Embryonic facial prominence (tissue), 1 donor: Measurements from ENCODE around the gene VPS54.
A peak's percentile ranks its signal among the peaks of the same experiment; 100 is the strongest.
"Not testable (repeated sequence)": the region's sequence is repeated elsewhere in the genome, so short reads cannot be mapped to it uniquely, and the experiment has no call there.

Source experiments
- DNase-seq: peaks from one replicate; pipeline ENCODE4 v3.0.0-alpha.2; 2016; ENCODE audit errors: extremely low spot score

VPS54 gene

DNA sequence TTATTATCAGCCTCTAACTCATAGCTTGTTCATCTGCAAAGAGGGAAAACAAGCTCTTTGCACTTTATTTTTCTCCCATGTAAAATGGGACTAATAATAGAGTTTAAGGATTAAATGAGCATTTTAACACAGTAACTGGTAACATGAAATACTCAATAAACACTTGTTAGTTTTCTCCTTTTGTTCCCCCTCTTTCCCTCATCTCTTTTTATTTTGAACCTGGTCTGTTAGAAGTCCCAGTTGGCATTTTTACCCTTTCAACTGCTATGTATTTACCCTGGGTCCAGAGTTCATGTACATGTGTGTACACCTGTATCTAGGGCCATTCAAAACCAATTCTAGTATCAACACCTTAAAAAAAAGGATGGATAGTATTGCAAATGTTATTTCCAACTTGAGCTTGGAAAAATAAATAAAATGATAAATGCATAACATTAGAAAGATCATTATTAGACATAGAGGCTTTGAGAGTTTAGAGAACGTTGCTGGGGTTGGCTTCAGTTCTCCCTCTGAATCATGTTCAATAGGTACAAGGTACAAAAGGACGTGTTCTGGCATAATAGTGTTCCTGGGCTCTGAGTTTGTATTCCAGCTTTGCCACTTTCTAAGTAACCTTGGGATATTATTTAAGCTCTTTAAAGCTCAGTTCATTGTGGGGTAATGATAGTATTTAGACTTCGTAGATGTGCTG lies 5.2 kb upstream of the VPS54 start:
- DNase-seq: no peak

DNA sequence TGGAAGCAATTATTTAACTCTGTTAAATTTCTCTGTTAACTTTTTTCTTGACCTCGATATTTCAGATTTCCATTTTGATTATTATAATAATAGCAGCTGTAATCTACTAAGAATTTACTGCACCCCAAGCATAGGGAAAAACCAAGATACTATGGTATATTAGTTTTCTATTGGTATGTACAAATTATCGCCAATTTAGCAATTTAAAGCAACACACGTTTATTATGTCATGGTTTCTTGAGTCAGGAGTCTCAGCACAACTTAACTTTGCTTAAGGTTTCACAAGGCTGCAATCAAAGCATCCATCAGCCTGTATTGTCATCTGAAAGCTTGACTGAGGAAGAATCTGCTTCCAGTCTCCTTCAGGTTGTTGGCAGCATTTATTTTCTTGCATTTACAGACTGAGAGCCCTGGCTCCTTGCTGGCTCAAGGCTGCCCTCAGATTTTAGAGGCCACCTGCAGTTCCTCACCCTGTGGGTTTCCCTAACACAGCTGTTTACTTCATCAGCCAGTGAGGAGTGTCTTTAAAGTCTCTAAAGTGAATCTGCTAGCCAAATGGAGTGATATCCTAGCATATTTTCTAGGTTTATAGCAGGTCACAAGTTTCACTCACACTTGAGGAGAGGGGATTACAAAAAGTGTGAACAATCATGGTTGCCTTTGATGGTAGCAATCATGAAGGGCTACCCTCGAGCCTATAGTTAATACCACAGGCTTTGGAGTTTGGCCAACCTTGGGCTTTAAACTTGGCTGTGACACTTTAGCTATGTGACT lies 4.4 kb upstream of the VPS54 start:
- no peak for DNase-seq

DNA sequence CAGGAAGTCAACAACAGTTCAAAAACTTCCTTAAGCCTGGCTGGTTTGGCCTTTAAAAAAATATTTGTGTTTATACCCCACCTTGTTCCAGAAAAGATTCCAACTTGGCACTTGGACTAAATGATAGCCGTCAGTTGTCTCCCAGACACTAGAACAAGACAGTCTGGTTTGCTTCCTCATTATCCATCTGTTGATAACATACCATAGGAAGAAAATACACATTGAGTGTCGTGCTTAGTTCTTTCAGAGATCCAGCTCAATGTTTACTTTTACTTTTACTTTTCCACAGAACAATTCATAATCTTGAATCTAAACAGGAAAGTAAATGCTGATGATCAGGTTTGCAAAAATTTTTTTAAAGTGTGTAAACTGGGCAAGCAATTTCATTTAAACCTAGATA lies 2.4 kb upstream of the VPS54 start:
- no peak for DNase-seq

DNA sequence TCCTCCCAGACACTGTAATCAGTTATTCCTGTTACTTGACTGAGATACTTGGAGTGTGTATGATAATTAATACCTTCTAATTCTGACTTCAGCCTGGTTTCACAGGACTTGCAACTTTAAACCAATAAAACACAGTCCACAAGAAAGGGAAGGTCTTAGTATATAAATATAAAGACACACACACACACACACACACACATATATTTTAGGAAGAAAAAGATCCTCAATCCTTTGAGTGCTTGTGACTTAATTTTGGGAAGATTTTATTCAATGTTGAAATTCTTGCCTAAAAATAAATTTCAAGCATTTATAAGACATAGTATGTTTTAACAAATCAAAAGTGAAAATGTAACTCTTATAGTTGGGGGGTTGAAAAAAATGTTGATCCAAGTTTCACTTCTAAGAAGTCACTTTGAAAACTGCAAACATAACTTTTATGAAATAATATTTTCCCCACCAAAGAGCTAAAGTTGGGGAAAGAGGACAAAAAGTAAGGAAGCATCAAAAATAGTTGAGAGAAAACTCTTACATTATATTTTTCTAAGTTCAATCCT lies 824 bp upstream of the VPS54 start:
- peak; percentile 44 for DNase-seq

DNA sequence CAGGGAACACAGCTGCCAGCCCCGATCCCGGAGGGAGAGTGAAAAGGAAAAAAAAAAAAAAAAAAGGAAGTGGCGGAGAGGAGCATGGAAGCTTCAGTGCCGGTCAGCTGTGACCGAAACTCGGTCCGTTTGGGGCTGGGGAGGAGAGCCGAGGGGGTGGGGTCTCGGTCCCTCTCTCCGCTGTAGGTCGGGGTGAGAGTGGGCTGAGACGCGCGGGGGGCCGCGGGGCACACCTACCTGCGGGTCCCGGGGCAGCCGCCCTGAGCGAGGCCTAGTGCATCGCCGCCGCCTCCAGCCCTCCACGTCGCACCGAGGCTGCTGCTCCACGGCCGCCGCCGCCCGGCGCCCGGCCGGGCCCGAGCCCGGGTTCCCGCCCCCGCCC lies 536 bp downstream of the VPS54 start:
- no peak for DNase-seq

DNA sequence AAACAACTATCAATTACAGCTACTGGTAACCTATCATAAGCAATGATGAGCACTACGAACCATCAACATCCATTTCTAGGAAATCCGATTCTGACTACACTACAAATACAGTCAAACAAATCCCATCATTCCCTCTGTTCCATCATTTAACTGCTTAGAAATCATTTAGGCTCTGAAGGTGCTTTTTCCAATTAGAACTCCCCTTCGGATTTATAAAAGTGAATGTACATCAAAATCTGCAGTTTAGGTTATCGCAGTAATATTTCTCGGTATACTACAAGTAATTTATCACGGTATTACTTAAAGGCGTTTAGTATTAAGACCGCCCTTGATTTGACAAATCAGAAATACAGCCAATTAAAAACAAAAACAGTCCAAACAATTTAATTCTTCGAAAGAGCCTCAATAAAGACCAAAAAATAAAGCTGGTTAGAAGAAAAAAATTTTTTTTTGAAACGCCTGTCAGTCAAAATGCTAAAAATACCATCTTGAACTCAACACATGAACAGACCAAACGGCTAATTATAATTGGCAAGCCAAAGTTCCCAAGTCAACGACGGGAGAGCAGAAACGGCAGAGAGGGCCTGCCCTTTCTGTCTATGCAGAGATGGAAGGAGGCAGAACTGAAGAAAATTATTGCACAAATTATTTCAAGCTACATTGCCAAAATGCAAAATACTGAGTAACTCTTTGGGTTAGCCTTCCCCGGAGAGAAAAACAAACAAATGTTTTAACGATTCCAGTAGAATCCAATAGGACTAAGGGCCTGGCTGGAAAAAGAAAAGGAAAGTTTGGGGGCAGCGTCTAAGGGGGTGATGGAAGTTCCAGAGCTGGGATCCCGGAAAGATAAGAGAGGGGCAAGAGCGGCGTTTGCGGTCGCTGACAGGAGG lies 1.2 kb downstream of the VPS54 start:
- DNase-seq: peak; percentile 23

DNA sequence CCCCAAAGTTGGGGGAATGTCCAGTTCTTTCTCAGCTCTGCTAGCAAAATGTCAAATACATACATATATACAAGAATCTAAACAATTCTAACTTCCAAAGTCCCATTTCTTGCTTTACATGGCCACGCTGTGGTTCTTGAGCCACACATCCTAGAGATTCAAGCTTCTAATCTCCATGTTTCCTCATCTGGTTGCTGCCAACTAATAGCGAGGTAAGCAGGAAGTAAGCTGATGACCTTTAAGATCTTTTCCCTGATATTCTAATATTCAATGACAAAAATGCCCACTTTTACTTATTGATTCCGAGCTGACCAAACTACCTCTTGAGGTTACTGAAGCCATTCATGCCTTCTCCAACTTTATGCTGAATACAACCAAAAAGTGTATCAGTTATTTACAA lies 3.3 kb downstream of the VPS54 start:
- DNase-seq: no peak

DNA sequence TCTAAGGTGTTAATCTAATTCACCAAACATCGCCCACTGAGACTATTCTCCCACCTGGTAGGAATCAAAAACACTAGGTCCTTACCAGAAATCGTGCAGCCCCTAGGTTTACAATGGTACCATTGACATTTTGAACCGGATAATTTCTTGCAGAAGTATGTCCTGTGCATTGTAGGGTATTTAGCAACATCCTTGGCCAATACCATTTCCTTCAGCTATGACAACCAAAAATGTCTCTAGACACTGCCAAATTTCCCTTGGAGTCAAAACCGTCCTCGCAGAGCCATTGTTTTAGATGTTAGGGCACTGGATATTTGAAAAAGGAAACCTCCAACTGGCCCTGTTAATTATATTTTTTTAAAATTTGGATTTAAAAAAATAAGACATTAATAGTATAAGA lies 3.8 kb downstream of the VPS54 start:
- DNase-seq: no peak

DNA sequence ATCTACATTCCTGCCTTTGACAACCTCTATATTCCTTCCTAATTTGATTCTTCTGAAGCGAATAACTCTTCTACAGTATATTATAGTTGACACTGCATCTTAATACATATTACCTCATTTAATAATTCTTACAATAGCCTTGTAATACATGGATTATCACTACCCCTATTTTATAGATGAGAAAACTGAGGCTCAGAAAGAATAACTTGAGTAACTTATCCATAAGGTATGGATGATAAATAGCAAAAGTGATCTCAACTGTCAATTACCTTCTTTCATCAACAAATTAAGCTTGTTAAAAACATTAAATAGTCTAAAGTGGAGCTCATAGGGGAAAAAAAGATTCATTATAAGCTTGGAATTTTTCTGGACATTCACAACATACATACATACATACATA lies 4.6 kb downstream of the VPS54 start:
- DNase-seq: no peak

DNA sequence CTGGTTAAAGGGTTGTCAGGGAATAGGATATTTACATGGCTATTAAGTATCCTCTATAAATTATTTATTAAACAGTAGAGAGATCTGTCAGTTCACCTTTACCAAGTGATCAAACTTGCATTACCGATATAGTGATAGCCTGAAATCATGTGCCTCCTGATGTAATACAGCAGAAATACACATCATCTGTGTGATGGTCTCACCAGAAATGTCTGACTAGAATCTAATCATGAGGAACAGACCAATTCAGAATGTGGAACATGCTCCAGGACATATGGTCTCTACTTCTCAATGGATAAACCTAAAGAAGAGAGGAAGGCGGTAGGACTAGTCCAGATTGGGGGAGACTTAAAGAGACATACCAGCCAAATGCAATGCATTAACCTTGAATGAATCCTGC lies 6.2 kb downstream of the VPS54 start:
- no peak for DNase-seq

DNA sequence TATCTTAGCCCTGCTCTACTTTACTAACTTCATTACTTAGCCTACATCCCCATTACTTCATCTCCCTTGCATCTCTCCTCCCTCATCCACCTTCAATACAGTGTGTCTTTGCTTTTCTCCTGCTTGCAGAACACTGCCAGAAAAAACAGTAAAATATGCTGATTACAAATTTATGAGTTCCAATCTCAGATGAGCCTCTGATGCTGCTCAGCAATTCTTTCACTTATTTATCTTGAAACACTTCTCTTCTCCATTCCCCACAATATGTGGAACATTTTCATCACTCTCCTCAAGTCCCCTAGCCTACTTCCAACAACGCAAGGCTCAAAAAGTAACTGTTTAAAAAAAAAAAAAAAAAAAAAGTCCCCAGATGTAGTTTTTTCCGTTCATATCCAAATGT lies 7.1 kb downstream of the VPS54 start:
- no peak for DNase-seq

DNA sequence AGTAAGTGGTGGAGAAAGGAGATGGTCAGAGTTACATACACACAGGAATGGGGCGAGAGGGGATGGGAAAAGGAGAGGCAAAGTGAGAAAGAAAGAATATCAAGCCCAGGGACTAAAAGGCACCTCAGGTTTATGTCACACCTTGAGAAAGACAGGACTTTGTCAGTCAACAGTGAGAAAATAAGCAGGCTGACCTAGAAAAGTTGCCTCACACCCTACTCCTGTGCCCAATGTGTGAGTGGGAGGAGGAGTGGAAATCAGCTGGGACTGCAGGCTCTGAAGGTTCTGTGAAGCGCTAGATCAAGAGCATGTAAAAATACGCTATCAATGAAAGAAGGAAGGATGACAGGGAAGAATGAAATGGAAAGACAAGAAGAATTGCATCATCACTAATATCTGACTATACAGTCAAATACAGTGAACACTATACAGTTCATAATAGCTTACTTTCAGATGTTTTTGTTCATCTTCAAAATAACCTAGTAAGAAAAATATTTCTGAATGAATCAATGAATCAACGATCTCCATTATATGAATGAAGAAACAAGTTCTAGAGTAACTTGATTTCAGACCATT lies 10.7 kb downstream of the VPS54 start:
- no peak for DNase-seq

DNA sequence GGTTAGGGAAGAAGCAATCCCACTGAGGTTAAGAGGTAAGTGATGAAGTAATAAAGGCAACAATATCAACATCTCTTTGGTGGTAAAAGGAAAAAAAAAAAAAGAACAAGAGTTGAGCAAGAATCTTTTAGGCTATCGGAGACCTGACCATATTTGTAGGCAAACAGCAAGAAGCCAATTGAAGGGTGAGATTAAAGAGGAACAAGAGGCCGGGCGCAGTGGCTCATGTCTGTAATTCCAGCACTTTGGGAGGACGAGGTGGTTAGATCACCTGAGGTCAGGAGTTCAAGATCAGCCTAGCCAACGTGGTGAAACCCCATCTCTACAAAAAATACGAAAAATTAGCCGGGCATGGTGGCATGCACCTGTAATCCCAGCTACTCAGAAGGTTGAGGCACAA lies 11.3 kb downstream of the VPS54 start:
- no peak for DNase-seq

DNA sequence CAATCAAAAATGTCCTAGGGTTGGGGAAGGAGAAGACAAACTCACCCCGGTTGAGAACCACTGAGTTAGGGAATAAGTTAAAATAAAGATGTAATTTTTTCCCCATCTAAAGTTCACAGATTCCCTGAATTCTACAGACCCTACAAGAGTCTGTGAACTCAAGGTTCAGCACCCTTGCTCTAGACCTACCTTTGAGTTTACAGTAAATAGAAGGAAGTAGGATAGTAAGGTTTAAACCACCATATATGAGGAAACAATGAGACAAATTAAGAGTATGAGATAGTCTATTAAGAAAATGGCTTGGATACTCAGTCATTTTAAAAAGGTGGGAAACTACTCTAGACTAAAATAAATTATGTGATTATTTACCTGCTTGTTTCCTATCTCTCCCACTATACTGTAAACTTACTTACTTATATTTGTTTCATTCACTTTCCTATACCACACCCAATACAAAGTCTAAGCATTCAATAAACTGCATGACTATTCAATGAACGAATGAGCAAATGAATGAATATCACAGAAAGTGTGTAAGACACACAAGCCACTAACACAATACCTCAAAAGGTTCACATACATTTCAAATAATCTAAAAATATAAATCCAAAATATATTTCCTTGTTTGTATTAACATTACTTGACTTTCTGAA lies 13.4 kb downstream of the VPS54 start:
- no peak for DNase-seq

DNA sequence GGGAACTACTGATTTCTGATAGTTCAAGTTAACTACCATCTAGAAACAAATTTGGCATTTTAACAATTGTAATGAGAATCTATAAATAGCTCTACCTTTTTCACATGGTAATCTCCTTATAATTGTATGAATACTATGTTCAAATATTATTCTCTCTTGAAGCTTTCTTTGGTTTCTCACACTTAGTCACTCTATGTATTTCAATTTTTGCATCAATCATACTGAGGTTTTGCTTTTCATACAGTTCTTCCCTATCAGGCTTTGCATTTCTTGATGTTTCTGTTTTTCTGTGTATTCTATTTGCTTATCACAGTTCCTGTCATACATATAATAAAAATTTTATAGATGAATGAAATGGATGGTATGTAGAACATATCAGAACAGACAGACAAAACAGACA lies 16.0 kb downstream of the VPS54 start:
- no peak for DNase-seq

DNA sequence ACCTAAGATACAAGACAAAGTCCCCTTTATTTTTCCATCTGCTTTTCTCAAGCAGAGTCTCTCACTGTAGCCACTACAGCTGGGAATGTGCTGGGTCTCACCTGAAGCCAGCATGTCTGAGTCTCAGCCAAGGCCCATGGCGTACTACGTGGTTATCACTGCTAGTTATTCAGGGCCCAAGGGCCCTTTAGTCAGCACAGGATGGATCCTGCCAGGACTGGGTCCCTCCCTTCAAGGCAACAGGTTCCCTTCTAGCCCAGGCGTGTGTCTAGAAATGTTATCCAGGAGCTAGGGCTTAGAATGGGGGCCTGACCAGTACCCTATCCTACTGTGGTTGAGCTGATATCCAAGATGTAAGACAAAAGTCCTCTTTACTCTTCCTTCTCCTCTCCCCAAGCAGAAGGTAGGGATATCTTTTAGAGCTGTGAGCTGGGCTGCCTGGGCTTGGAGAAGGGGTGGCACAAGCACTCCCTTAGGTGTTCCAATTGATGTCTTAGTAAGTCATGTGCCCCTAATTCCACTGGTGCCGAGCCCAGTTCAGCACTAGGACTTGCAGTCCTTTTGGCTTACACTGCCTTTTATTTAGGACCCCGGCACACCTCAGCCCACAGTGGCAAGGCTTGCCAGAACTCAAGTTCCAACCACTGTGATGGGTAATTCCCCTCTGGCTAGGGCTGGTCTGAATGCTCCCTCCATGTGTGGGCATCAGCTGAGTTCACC lies 17.7 kb downstream of the VPS54 start:
- DNase-seq: no peak

DNA sequence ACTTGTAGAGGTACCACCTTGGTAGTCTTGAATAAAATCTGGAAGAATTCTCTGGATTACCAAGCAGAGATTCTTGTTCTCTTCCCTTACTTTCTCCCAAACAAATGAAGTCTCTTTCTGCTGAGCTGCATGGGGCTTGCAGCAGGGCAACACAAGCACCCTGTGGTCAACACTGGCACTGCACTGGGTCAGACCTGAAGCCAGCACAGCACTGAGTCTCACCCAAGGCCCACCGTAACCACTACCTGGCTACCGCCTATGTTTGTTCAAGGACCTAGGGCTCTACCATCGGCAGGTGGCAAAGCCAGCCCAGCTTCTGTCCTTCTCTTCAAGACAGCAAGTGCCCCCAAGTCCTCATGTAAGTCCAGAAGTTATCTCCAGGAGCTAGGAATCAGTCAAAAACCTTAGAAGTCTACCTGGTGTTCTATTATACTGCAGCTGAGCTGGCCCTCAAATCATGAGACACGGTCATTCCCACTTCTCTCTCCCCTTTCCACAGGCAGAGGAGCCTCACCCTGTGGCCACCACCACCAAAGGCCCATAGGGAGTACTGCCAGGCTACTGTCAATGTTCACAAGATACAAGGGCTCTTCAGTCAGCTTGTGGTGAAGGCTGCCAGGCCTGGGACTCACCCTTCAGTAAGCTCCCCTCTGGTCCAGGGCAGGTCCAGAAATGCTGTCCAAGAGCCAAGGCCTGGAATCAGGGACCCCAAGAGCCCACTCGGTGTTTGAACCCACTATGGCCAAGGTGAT lies 18.4 kb downstream of the VPS54 start:
- DNase-seq: no peak

DNA sequence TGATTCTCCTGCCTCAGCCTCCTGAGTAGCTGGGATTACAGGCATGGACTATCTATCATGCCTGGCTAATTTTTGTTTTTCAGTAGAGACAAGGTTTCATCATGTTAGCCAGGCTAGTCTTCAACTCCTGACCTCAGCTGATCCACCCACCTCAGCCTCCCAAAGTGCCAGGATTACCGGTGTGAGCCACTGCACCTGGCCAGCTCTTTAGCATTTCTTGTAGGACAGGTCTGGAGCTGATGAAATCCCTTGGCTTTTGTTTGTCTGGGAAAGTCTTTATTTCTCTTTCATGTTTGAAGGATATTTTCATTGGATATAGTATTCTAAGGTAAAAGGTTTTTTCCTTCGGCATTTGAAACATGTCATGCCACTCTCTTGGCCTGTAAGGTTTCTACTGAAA lies 20.2 kb downstream of the VPS54 start:
- DNase-seq: no peak

DNA sequence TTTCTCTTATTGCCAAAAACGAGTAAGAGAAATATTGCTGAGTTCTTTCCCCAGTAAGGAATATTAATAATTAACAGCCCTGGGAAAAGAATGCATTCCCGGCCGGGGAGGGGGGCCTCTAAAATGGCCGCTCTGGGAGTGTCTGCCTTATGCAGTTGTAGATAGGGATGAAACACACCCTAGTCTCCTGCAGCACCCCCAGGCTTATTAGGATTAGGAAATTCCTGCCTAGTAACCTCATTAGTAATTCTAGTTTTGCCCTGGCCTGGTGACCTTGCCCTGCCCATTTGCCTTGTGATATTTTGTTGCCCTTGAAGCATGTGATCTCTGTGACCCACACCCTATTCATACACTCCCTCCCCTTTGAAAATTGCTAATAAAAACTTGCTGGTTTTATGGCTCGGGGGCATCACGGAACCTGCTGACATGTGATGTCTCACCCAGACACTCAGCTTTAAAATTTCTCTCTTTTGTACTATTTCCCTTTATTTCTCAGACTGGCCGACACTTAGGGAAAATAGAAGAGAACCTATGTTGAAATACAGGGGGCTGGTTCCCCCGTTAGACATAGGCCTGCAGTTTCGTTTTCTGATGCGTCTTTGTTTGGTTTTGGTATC lies 22.5 kb downstream of the VPS54 start:
- DNase-seq: not testable (repeated sequence)
